Colonic mucosa (tissue), 4 donors: ENCODE measurements around the gene LRRN2. TPM values are rescaled to one million over a fixed set of nuclear protein-coding genes. Genes with fewer than 3 reads are reported as not detected.
A peak's percentile ranks its signal among the peaks of the same experiment; 100 is the strongest.

Experiments used
- DNase-seq: peaks from one replicate; pipeline ENCODE4 v3.0.0-alpha.2; 2020
- H3K27ac ChIP-seq: fragments of 200-600 bp; one replicate; pipeline ENCODE4 v1.8.0; 2021
- H3K27me3 ChIP-seq: fragments of 200-600 bp; one replicate; pipeline ENCODE4 v1.8.0; 2021
- H3K36me3 ChIP-seq: fragments of 200-600 bp; one replicate; pipeline ENCODE4 v1.8.0; 2021
- H3K4me1 ChIP-seq: fragments of 200-600 bp; one replicate; pipeline ENCODE4 v1.8.0; 2021; ENCODE audit warnings: mild to moderate bottlenecking
- H3K4me3 ChIP-seq: fragments of 200-600 bp; one replicate; pipeline ENCODE4 v1.8.0; 2021
- H3K9ac ChIP-seq, 2 donors: one replicate each; pipeline ENCODE4 v1.7.0; 2013; ENCODE audit warnings: control low read depth in 2 of 2, low read depth in 2 of 2, low read length in 2 of 2
- H3K9me3 ChIP-seq: fragments of 200-600 bp; one replicate; pipeline ENCODE4 v1.8.0; 2021
- CTCF ChIP-seq: fragments of 200-600 bp; IDR thresholded peaks from one replicate; pipeline ENCODE4 v1.8.0; 2022; ENCODE audit warnings: antibody characterized with exemption, mild to moderate bottlenecking
- intact Hi-C: fragments of 100-400 bp; cut with DNase I; formaldehyde crosslinking; loops from one replicate; pipeline ENCODE4 v1.14.1; 2022
- total RNA-seq, 2 donors: library from RNA; stranded (reverse); fragmentation: NEBNext Ultra II Directional in 1 of 2; extraction: Animal tissue kit (Norgen Biotek cat#: 25700) in 1 of 2; gene quantifications; one replicate each; pipeline ENCODE4 v1.2.1, GENCODE V29; 2021
- donor health status: healthy.
- donor health status: DM: no; HTN: no; CAD: no.
- donor health status: DM: no; HTN: no; CAD: no.

The LRRN2 gene
- total RNA-seq, 2 donors from 2014 or later, result 13.1 to 13.9 TPM

DNA sequence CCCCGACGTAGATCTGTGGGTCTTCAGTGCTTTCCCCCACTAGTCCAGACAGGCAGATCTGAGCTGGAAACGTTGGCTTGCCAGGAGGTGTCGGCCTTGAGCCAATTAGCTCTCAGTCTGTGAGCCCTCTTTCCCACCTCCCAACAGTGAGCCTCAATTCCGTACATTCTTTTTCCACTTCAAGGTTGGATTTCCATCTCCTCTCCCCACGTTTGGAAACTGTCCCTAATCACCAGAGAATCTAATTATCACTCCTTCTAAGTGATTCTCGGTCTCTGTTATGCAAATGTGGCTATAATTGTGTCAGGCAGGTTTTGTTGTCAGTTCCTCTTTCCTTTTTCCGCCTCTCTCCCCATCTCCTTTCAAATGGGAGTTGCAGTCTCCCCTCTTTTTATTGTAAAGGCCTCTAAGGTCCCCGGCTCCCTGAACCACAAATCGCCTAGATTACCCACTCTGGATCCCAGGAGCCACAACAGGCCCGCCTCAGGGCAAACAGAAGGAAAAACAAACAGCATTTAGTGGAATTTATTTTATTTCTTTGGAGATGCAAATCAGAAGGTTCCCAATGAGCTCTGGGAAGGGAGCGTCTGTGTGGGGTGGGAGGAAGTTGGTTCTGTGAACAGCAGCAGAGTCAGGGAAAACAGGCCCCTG is 29.4 kb upstream of the LRRN2 start:
- Histone ChIP-seq H3K36me3 (no peaks in the 10 kb centered on the region), H3K4me1 (peaks cover 3% of the 10 kb centered on the region), H3K27ac (no peak overlapping the region), H3K9ac (no peak overlapping the region), H3K9me3 (no peaks in the 10 kb centered on the region), H3K4me3 (no peak overlapping the region), H3K27me3 (no peaks in the 10 kb centered on the region)
- no peak for DNase-seq
- intact Hi-C loops, result no loop called here
- no peak for TF ChIP-seq CTCF

- intact Hi-C loops, result no loop called here
- Histone ChIP-seq H3K36me3 (no peaks in the 10 kb centered on the region), H3K27ac (no peak overlapping the region), H3K9me3 (no peaks in the 10 kb centered on the region), H3K9ac (no peak overlapping the region), H3K4me1 (peaks cover 3% of the 10 kb centered on the region), H3K27me3 (no peaks in the 10 kb centered on the region), H3K4me3 (no peak overlapping the region)
- TF ChIP-seq CTCF, result no peak
- no peak for DNase-seq
These were observed 28.8 kb upstream of the LRRN2 start for GRCh38 chr1:204714194-204714860.

GRCh38 chr1:204713541-204713940 is 28.0 kb upstream of the LRRN2 start:
- H3K27me3 ChIP-seq, result no peaks in the 10 kb centered on the region
- peaks cover 3% of the 10 kb centered on the region for H3K4me1 ChIP-seq
- no peak for DNase-seq
- TF ChIP-seq CTCF, result no peak
- no peak overlapping the region for H3K9ac ChIP-seq
- no peaks in the 10 kb centered on the region for H3K36me3 ChIP-seq
- H3K9me3 ChIP-seq, result no peaks in the 10 kb centered on the region
- H3K4me3 ChIP-seq, result no peak overlapping the region
- intact Hi-C loops, result no loop called here
- peak overlapping the region; percentile 64 for H3K27ac ChIP-seq

GRCh38 chr1:204712708-204713430 is 27.3 kb upstream of the LRRN2 start:
- Histone ChIP-seq H3K9ac (no peak overlapping the region), H3K4me3 (no peak overlapping the region), H3K27me3 (no peaks in the 10 kb centered on the region), H3K9me3 (no peaks in the 10 kb centered on the region), H3K27ac (peak overlapping the region; percentile 64), H3K4me1 (peaks cover 3% of the 10 kb centered on the region), H3K36me3 (no peaks in the 10 kb centered on the region)
- intact Hi-C loops, result no loop called here
- no peak for DNase-seq
- TF ChIP-seq CTCF, result no peak

- H3K4me3 ChIP-seq, result no peak overlapping the region
- H3K9ac ChIP-seq, result no peak overlapping the region
- H3K9me3 ChIP-seq, result no peaks in the 10 kb centered on the region
- H3K27ac ChIP-seq, result peak overlapping the region; percentile 39
- no peak for TF ChIP-seq CTCF
- H3K4me1 ChIP-seq, result peaks cover 3% of the 10 kb centered on the region
- intact Hi-C loops, result no loop called here
- DNase-seq, result peak; percentile 77
- H3K27me3 ChIP-seq, result no peaks in the 10 kb centered on the region
- no peaks in the 10 kb centered on the region for H3K36me3 ChIP-seq
These were observed 26.6 kb upstream of the LRRN2 start for GRCh38 chr1:204711947-204712701.
